Subcutaneous abdominal adipose tissue (tissue), 5 donors: ENCODE results near the gene C22orf39.

ENCODE experiments used
- H3K27ac ChIP-seq: one replicate; pipeline ENCODE4 v1.7.0; 2013; ENCODE audit warnings: low read depth, mild to moderate bottlenecking, inconsistent platforms, low read length, moderate library complexity
- H3K27me3 ChIP-seq, 5 donors: one replicate each; pipeline ENCODE4 v1.7.0; 2013; ENCODE audit warnings: low read length in 5 of 5, inconsistent platforms in 1 of 5; ENCODE audit not compliant: control insufficient read depth in 5 of 5, insufficient read depth in 4 of 5
- H3K36me3 ChIP-seq, 5 donors: one replicate each; pipeline ENCODE4 v1.7.0; 2013; ENCODE audit warnings: low read length in 5 of 5; ENCODE audit not compliant: control insufficient read depth in 5 of 5, insufficient read depth in 5 of 5
- H3K4me1 ChIP-seq, 5 donors: one replicate each; pipeline ENCODE4 v1.7.0; 2013; ENCODE audit warnings: low read length in 5 of 5, mild to moderate bottlenecking in 3 of 5, moderate library complexity in 1 of 5; ENCODE audit not compliant: control insufficient read depth in 5 of 5, insufficient read depth in 5 of 5
- H3K4me3 ChIP-seq, 5 donors: one replicate each; pipeline ENCODE4 v1.7.0; 2013; ENCODE audit warnings: low read length in 5 of 5, low read depth in 1 of 5
- H3K9ac ChIP-seq, 5 donors: one replicate each; pipeline ENCODE4 v1.7.0; 2013; ENCODE audit warnings: low read length in 5 of 5, mild to moderate bottlenecking in 4 of 5, moderate library complexity in 3 of 5
- H3K9me3 ChIP-seq, 5 donors: one replicate each; pipeline ENCODE4 v1.7.0; 2013; ENCODE audit warnings: low read length in 5 of 5; ENCODE audit not compliant: control insufficient read depth in 5 of 5
- donor health status: healthy.
- donor health status: healthy.
- donor health status: healthy.
- donor health status: healthy.
- donor health status: healthy.

The C22orf39 gene

GRCh38 chr22:19434829-19435580, 12.5 kb downstream of the C22orf39 start:
- Histone ChIP-seq H3K9ac (peak overlapping the region in 1 of 5 donors; percentile 33), H3K27me3 (no peaks in the 10 kb centered on the region), H3K9me3 (no peaks in the 10 kb centered on the region), H3K4me1 (peaks cover 4 to 23% (median 21%) of the 10 kb centered on the region in 5 donors), H3K4me3 (no peak overlapping the region), H3K36me3 (peaks cover 13 to 23% (median 20%) of the 10 kb centered on the region in 5 donors), H3K27ac (no peak overlapping the region)

DNA sequence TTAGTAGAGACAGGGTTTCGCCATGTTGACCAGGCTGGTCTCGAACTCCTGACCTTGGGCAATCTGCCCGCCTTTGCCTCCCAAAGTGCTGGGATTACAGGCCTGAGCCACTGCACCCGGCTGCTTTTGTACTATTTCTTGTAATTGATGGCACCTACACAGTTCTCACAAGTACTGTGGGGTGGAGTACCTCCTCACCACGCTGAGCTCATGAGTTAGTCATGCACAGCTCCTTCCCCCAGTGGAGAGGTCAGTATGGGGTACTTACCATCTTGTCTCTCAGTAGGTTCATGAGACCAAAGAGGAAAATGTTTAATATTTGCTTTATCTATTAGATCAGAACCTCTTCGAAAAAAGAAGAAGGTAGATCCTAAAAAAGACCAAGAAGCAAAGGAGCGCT, 13.1 kb downstream of the C22orf39 start:
- Histone ChIP-seq H3K4me3 (no peak overlapping the region), H3K27me3 (no peaks in the 10 kb centered on the region), H3K36me3 (peaks cover 13 to 23% (median 19%) of the 10 kb centered on the region in 5 donors), H3K27ac (no peak overlapping the region), H3K4me1 (peaks cover 4 to 29% (median 27%) of the 10 kb centered on the region in 5 donors), H3K9ac (peak overlapping the region in 1 of 5 donors; percentile 33), H3K9me3 (no peaks in the 10 kb centered on the region)

GRCh38 chr22:19432133-19432851, 15.2 kb downstream of the C22orf39 start, which contains the start of gene MRPL40:
Gene MRPL40, plus strand, starts transcription at chr22:19432545. Its CDS starts 10 bp downstream, at chr22:19432555.
- Histone ChIP-seq H3K27me3 (no peaks in the 10 kb centered on the region), H3K9ac (peak within 1 kb of the TSS; percentile 87 to 96 (median 93)), H3K4me1 (peaks cover 4 to 30% (median 29%) of the 10 kb centered on the region in 5 donors), H3K4me3 (peak within 1 kb of the TSS; percentile 87 to 94 (median 92)), H3K9me3 (no peaks in the 10 kb centered on the region), H3K36me3 (peaks cover 10 to 23% (median 18%) of the 10 kb centered on the region in 5 donors), H3K27ac (peak within 1 kb of the TSS; percentile 88)

- Histone ChIP-seq H3K4me3 (peak within 1 kb of the TSS; percentile 87 to 94 (median 92)), H3K27me3 (no peaks in the 10 kb centered on the region), H3K36me3 (peaks cover 10 to 19% (median 15%) of the 10 kb centered on the region in 5 donors), H3K27ac (peak within 1 kb of the TSS; percentile 88), H3K4me1 (peaks cover 4 to 30% (median 29%) of the 10 kb centered on the region in 5 donors), H3K9me3 (no peaks in the 10 kb centered on the region), H3K9ac (peak within 1 kb of the TSS; percentile 87 to 96 (median 93))
Measured at GRCh38 chr22:19431649-19432132, 15.8 kb downstream of the C22orf39 start, which contains the start of gene HIRA. Gene HIRA, minus strand, starts transcription at chr22:19431733. Its CDS starts 257 bp downstream, at chr22:19431476.

GRCh38 chr22:19430890-19431541, 16.5 kb downstream of the C22orf39 start:
- H3K27me3 ChIP-seq, result no peaks in the 10 kb centered on the region
- peak overlapping the region; percentile 54 for H3K27ac ChIP-seq
- peaks cover 4 to 30% (median 29%) of the 10 kb centered on the region in 5 donors for H3K4me1 ChIP-seq
- H3K4me3 ChIP-seq, result peak overlapping the region; percentile 78 to 92 (median 85)
- H3K9me3 ChIP-seq, result no peaks in the 10 kb centered on the region
- peak overlapping the region; percentile 50 to 93 (median 89) for H3K9ac ChIP-seq
- peaks cover 10 to 19% (median 15%) of the 10 kb centered on the region in 5 donors for H3K36me3 ChIP-seq

DNA sequence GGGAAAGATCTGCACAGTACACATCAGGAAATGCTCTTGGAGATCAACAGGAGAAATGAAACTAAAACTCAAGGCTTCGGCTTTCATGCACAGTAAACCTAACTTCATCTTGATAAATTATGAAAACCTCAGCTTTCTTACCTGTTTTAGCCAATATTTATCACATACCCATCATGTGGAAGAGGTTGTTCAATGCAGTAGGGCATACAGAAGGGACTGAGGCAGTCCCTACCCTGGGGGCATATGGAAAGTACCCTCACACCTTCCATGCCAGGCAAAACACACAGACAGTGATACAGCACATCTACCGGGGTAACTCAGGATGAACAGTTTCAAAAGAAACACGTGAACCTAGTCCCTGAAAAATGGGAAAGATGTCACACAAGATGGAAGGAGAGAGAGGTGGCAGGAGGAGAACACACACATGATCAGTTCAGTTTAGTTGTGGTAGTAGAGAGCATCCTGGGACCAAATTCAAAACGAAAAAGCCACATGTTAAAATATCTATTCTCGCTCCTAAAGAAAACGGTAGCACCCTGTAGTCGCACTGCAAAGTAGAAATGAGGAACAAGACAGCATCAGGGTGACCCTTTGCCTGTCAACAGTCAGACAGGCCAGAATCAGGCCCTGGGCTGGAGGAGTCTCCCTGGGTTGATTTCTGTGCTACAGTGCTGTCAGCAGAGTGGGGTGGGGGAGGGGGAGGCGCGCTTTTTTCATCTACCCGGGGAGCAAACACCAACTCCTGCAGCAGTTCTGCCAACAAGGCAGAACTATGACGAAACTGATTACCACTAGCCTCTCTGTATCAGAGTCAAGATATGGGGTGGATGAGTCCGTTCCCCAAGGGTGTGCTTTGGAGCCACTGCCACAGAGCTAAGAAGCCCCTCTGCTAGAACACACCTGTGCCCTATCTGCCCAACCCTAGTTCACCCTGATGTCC, 17.3 kb downstream of the C22orf39 start:
- no peaks in the 10 kb centered on the region for H3K9me3 ChIP-seq
- peak overlapping the region; percentile 50 to 93 (median 89) for H3K9ac ChIP-seq
- H3K4me1 ChIP-seq, result peaks cover 4 to 30% (median 30%) of the 10 kb centered on the region in 5 donors
- peak overlapping the region; percentile 54 for H3K27ac ChIP-seq
- H3K4me3 ChIP-seq, result peak overlapping the region; percentile 78 to 92 (median 85)
- no peaks in the 10 kb centered on the region for H3K27me3 ChIP-seq
- H3K36me3 ChIP-seq, result peaks cover 7 to 11% (median 8%) of the 10 kb centered on the region in 5 donors

- Histone ChIP-seq H3K27ac (no peak overlapping the region), H3K9me3 (no peaks in the 10 kb centered on the region), H3K9ac (no peak overlapping the region), H3K4me3 (no peak overlapping the region), H3K27me3 (no peaks in the 10 kb centered on the region), H3K36me3 (peaks cover 0 to 10% (median 3%) of the 10 kb centered on the region in 5 donors), H3K4me1 (peaks cover 2 to 25% (median 23%) of the 10 kb centered on the region in 5 donors)
Measured at GRCh38 chr22:19424186-19424500, 23.4 kb downstream of the C22orf39 start.

GRCh38 chr22:19422440-19423301, 24.8 kb downstream of the C22orf39 start:
- Histone ChIP-seq H3K4me3 (no peak overlapping the region), H3K36me3 (peaks cover 0 to 10% (median 3%) of the 10 kb centered on the region in 5 donors), H3K4me1 (peaks cover 2 to 26% (median 23%) of the 10 kb centered on the region in 5 donors), H3K27me3 (no peaks in the 10 kb centered on the region), H3K27ac (no peak overlapping the region), H3K9me3 (no peaks in the 10 kb centered on the region), H3K9ac (no peak overlapping the region)
